Measurements from ENCODE around the gene ZBTB7A. TPM values are rescaled to one million over a fixed set of nuclear protein-coding genes. Genes with fewer than 3 reads are reported as not detected.

The ZBTB7A gene
- total RNA-seq, 1 donor from 2014 or later: 51.9 TPM

GRCh38 chr19:4038057-4038456 lies 28.6 kb downstream of the ZBTB7A start:
- peaks cover 11% of the 10 kb centered on the region for H3K4me1 ChIP-seq
- no peak overlapping the region for H3K4me3 ChIP-seq
- ATAC-seq (no peak), DNase-seq (no peak)
- H3K9me3 ChIP-seq: no peaks in the 10 kb centered on the region
- H3K27me3 ChIP-seq (ENCODE audit: low read depth): no peaks in the 10 kb centered on the region
- intact Hi-C loops (cut with DNase I): no loop called here
- no peak overlapping the region for H3K27ac ChIP-seq
- peaks cover 68% of the 10 kb centered on the region for H3K36me3 ChIP-seq
- no peak for TF ChIP-seq CTCF (IDR thresholded peaks at IDR 0.05)

GRCh38 chr19:4037301-4037949 lies 29.3 kb downstream of the ZBTB7A start:
- DNase-seq (no peak), ATAC-seq (no peak)
- no peak for TF ChIP-seq CTCF (IDR thresholded peaks at IDR 0.05)
- Histone ChIP-seq H3K27ac (no peak overlapping the region), H3K4me3 (no peak overlapping the region), H3K27me3 (ENCODE audit: low read depth) (no peaks in the 10 kb centered on the region), H3K9me3 (no peaks in the 10 kb centered on the region), H3K4me1 (peaks cover 4% of the 10 kb centered on the region), H3K36me3 (peaks cover 72% of the 10 kb centered on the region)
- intact Hi-C loops (cut with DNase I): no loop called here

GRCh38 chr19:4036576-4037300 lies 30.0 kb downstream of the ZBTB7A start:
- Histone ChIP-seq H3K9me3 (no peaks in the 10 kb centered on the region), H3K4me1 (no peaks in the 10 kb centered on the region), H3K4me3 (no peak overlapping the region), H3K27ac (no peak overlapping the region), H3K27me3 (ENCODE audit: low read depth) (no peaks in the 10 kb centered on the region), H3K36me3 (peaks cover 71% of the 10 kb centered on the region)
- TF ChIP-seq CTCF (IDR thresholded peaks at IDR 0.05): no peak
- DNase-seq (no peak), ATAC-seq (peak; percentile 3 to 5)
- intact Hi-C loops (cut with DNase I): no loop called here

- no peaks in the 10 kb centered on the region for H3K4me1 ChIP-seq
Measured at GRCh38 chr19:4035582-4035981, 31.1 kb downstream of the ZBTB7A start.

GRCh38 chr19:4035018-4035566 lies 31.6 kb downstream of the ZBTB7A start:
- ATAC-seq (no peak), DNase-seq (no peak)
- H3K4me3 ChIP-seq: no peak overlapping the region
- intact Hi-C loops (cut with DNase I): no loop called here
- no peaks in the 10 kb centered on the region for H3K9me3 ChIP-seq
- no peak overlapping the region for H3K27ac ChIP-seq
- H3K36me3 ChIP-seq: peaks cover 75% of the 10 kb centered on the region
- H3K4me1 ChIP-seq: no peaks in the 10 kb centered on the region
- no peaks in the 10 kb centered on the region for H3K27me3 ChIP-seq (ENCODE audit: low read depth)
- no peak for TF ChIP-seq CTCF (IDR thresholded peaks at IDR 0.05)

More at GRCh38 chr19:4035582-4035981, 31.1 kb downstream of the ZBTB7A start:
- peak in 1 of 2 donors; percentile 33 for ATAC-seq
- no peak for DNase-seq
- intact Hi-C loops (cut with DNase I): no loop called here
- Histone ChIP-seq H3K36me3 (peaks cover 75% of the 10 kb centered on the region), H3K4me3 (no peak overlapping the region), H3K27me3 (ENCODE audit: low read depth) (no peaks in the 10 kb centered on the region), H3K27ac (no peak overlapping the region), H3K9me3 (no peaks in the 10 kb centered on the region)
- TF ChIP-seq CTCF (IDR thresholded peaks at IDR 0.05): no peak
